ENCODE results near the gene NKTR. TPM values are rescaled to one million over a fixed set of nuclear protein-coding genes. Genes with fewer than 3 reads are reported as not detected.

The NKTR gene
- polyA plus RNA-seq, 3 donors: 83.8 to 203 (median 98.7) TPM

DNA sequence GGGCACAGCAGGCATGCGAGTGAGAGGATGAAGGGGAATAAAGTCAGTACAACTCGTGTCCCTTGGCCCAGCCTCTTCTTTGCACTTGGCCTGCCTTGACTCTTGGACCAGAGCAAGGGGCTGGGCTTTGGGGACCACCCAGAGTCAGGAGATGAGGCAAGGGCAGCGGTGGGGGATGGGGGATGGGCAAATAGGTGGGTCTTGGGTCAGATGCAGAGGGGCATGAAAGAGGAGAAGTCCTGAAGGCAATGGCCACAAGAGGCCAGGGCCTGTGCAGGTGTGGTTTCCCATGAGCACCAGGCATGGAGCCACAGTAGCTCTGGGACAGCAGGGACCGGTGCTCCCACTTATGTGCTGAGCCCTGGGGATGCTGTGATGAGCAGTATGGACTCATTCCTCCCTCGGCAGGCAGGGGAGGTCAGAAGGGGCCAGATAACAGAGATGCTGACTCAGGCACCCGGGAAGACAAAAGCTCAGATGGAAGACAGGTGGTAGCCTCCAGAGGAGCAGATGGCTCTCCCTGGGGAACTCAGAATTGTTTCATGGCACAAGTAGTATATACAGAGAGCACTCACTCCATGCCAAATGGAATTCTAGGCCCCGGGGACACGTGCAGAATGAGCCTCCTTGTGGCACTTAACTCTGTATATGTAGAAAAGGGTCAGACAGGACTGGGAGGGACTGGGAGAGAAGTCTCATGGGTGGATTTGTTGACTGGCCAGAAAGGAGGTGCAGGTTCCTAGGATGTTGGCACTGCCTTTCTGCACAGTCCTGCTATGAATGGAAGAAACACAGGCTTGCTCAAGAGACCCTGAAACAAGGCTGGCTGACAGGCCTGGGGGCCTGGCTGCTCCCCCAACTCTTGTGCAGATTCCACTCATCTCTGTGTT, 67.3 kb downstream of the NKTR start:
- DNase-seq (ENCODE audit: extremely low read depth in 1 of 11, low read depth in 9 of 11, low spot score in 4 of 11): no peak

DNA sequence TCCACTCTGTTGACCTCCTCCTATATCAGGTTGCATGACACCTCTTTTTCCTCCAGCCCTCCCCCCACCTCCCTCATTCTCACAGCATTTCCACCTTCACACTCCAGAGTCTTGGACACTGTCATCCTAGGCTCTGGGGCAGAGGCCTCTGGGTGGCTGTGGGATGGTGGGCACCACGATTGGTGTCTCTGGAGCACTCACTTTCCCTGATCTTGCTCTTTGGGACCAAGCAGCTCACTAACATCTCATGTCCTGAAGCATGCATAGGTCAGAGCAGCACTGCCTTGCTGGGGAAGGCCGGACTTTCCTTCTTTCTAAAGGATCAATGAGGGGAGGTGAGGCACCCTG, 67.9 kb downstream of the NKTR start:
- DNase-seq (ENCODE audit: extremely low read depth in 1 of 11, low read depth in 9 of 11, low spot score in 4 of 11): no peak

- DNase-seq (ENCODE audit: extremely low read depth in 1 of 11, low read depth in 9 of 11, low spot score in 4 of 11): no peak
These were observed 68.3 kb downstream of the NKTR start for GRCh38 chr3:42668793-42669217.

GRCh38 chr3:42670051-42670576, 69.6 kb downstream of the NKTR start:
- DNase-seq (ENCODE audit: extremely low read depth in 1 of 11, low read depth in 9 of 11, low spot score in 4 of 11): no peak

DNA sequence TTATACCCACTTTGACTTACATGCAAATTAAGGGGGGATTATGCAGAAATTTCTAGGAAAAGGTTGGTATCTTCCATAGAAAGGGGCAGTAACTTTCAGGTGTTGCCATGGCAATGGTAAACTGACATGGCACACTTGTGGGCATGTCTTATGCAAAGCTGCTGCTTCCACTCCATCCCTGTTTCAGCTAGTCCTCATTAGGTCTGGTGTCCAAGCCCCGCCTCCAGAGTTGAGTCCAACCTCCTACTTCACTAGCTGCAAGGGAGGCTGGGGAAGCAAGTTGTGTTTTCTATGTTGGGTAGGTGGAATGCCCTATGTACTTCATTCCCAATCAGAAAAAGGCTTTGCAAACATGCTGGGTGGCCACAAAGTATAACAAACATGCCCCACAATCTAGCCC, 70.2 kb downstream of the NKTR start:
- DNase-seq (ENCODE audit: extremely low read depth in 1 of 11, low read depth in 9 of 11, low spot score in 4 of 11): no peak

GRCh38 chr3:42672515-42672914, 72.0 kb downstream of the NKTR start:
- no peak for DNase-seq (ENCODE audit: extremely low read depth in 1 of 11, low read depth in 9 of 11, low spot score in 4 of 11)

DNA sequence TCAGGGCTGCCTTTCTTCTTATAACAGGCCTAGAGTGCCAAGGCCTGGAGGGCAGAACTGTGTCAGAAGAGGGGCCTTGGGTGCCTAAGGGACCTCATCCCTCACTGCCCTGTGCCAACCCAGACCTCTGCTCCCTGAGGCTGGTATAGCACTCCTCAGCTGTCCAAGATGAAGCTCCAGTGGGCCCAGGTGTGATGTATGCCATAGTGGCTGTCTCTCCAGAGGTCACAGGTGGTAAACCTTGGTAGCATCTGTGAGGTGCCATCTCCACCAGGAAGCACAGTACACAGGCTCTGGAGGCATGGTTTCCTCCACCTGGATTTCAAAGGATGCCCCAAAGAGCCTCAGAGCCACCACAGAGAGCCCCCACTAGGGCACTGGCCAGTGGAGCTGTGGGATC, 72.6 kb downstream of the NKTR start:
- DNase-seq (ENCODE audit: extremely low read depth in 1 of 11, low read depth in 9 of 11, low spot score in 4 of 11): no peak

- DNase-seq (ENCODE audit: extremely low read depth in 1 of 11, low read depth in 9 of 11, low spot score in 4 of 11): no peak
These were observed 73.7 kb downstream of the NKTR start for GRCh38 chr3:42674146-42674545.

- no peak for DNase-seq (ENCODE audit: extremely low read depth in 1 of 11, low read depth in 9 of 11, low spot score in 4 of 11)
These were observed 75.4 kb downstream of the NKTR start for GRCh38 chr3:42675909-42676308.

GRCh38 chr3:42678447-42678846, 78.0 kb downstream of the NKTR start:
- DNase-seq (ENCODE audit: extremely low read depth in 1 of 11, low read depth in 9 of 11, low spot score in 4 of 11): no peak

DNA sequence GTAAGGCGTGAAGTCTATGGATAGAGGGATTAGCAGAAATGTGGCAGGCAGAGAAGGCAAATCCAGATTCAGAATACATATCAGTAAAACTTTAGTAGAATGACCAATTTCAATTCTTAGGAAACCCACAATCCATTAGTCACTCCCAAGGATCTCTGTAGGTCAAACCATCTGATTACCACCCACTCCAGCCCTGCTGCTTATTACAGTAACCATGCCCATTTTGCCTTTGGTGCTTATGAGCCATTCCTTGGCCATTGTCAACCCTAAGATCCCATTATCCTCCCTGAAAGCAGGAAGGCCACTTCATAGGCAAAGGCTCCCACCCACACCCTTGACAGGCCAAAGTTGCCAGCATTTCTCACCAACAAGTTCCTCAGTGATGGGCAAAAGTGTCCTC, 79.8 kb downstream of the NKTR start:
- no peak for DNase-seq (ENCODE audit: extremely low read depth in 1 of 11, low read depth in 9 of 11, low spot score in 4 of 11)

- DNase-seq (ENCODE audit: extremely low read depth in 1 of 11, low read depth in 9 of 11, low spot score in 4 of 11): no peak
These were observed 80.3 kb downstream of the NKTR start for GRCh38 chr3:42680806-42681205.

DNA sequence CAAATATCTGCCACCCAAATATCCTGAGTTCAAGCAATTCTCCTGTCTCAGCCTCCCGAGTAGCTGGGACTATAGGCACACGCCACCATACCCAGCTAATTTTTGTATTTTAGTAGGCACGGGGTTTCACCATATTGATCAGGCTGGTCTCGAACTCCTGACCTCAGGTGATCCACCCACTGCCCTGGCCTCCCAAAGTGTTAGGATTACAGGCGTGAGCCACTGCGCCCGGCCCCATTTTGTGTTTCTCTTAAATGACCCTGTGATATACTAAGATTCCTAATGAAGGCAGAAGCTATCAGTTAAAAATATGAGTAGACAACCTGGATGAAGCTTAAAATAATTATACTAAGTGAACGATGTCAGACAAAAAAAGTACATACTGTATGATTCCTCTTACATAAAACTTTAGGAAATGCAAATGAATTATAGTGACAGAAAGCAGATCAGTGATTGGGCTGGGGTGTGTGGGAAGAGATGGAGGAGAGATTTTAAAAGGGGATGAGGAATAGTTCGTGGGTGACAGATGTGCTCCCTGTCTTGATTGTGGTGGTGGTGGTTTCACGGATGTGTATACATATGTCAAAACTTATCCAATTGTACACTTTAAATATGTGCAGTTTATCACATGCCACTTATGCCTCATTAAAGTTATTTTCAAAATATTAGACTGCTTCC, 81.0 kb downstream of the NKTR start:
- DNase-seq (ENCODE audit: extremely low read depth in 1 of 11, low read depth in 9 of 11, low spot score in 4 of 11): no peak

DNA sequence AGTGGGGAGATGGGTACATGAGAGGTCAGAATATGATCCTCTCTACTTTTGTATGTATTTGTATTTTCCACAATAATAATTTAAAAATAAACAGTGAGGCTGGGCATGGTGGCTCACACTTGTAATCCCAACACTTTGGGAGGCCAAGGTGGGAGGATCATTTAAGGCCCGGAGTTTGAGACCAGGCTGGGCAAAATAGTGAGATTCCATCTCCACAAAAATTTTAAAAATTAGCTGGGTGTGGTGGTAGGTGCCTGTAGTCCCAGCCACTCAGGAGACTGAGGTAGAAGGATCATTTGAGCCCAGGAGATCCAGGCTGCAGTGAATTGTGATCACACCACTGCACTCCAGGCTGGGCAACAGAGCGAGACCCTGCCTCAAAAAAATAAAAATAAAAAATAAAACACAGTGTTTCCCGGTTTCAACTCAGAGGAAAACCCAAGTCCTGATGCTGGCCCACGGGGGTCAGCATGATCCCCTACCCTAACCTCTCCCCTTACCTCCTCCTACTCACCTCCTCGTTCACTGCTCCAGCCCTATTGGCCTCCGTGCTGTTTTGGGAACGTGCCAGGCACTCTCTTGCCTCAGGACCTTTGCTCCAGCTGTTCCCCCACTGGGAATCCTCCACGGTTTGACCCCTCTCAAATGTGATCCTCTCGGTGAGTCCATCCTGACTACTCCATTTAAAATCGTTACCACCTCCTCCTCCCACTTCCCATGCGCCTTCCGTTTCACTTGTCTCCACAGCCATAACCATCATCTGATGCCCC, 82.0 kb downstream of the NKTR start:
- no peak for DNase-seq (ENCODE audit: extremely low read depth in 1 of 11, low read depth in 9 of 11, low spot score in 4 of 11)

GRCh38 chr3:42683875-42684598, 83.6 kb downstream of the NKTR start:
- no peak for DNase-seq (ENCODE audit: extremely low read depth in 1 of 11, low read depth in 9 of 11, low spot score in 4 of 11)

GRCh38 chr3:42684632-42685362, 84.3 kb downstream of the NKTR start:
- DNase-seq (ENCODE audit: extremely low read depth in 1 of 11, low read depth in 9 of 11, low spot score in 4 of 11): no peak

DNA sequence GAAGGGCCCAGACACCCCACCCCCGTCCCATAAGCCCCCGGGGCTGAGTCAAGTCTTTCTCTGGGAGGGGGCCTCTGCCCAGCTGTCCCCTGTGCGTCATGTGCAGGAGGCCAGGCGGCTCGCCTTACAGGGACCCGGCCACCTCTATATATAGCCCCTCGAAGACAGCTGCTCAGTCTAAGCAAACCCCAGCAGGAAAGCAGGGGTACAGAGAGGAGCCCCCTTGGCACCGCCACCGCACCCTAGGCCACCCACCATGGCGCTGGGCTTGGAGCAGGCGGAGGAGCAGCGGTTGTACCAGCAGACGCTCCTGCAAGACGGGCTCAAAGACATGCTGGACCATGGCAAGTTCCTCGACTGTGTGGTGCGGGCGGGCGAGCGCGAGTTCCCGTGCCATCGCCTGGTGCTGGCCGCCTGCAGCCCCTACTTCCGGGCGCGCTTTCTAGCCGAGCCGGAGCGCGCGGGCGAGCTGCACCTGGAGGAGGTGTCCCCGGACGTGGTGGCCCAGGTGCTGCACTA, 84.9 kb downstream of the NKTR start, which contains the start of gene KLHL40:
TSS of gene KLHL40 (plus strand) at position 175 of the 519 bp plus-strand sequence. CDS start at position 257, 82 bp downstream.
- no peak for DNase-seq (ENCODE audit: extremely low read depth in 1 of 11, low read depth in 9 of 11, low spot score in 4 of 11)

Measured in renal cortex interstitium (tissue), 11 donors.